ENCODE measurements around the gene PTMA. TPM values are rescaled to one million over a fixed set of nuclear protein-coding genes. Genes with fewer than 3 reads are reported as not detected.

The PTMA gene
- total RNA-seq, 1 donor from 2014 or later, result 1,228 TPM

DNA sequence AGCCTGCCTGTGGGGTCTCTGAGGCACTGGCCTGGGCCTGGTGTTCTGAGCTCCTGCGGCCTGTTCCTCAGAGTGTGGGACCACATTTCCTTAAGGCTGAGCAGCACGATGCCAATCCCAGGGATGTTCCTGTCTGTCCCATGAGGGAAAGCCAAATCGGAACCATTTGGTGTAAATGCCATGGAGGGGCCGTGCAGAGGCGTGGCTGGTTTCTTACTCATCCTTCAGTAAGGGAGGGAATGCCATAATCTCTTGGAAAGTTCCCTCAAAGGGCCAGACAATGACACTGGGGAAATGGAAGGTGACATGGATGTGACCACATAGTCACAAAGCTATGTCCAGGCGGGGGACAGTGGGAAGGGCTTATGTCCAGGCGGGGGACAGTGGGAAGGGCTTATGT, 14.4 kb upstream of the PTMA start:
- Mint-ChIP-seq H3K27ac (no peak overlapping the region), H3K4me3 (no peak overlapping the region), H3K9me3 (no peaks in the 10 kb centered on the region), H3K4me1 (ENCODE audit: unreplicated experiment) (peaks cover 17% of the 10 kb centered on the region), H3K27me3 (no peaks in the 10 kb centered on the region), H3K36me3 (no peaks in the 10 kb centered on the region)
- TF ChIP-seq CTCF (conservative IDR thresholded peaks at IDR 0.05), result no peak
- no peak for DNase-seq (ENCODE audit: extremely low spot score, unreplicated experiment)

- H3K27me3 Mint-ChIP-seq, result no peaks in the 10 kb centered on the region
- H3K4me3 Mint-ChIP-seq, result no peak overlapping the region
- no peak for TF ChIP-seq CTCF (conservative IDR thresholded peaks at IDR 0.05)
- peaks cover 10% of the 10 kb centered on the region for H3K4me1 Mint-ChIP-seq (ENCODE audit: unreplicated experiment)
- no peaks in the 10 kb centered on the region for H3K9me3 Mint-ChIP-seq
- no peak overlapping the region for H3K27ac Mint-ChIP-seq
- no peaks in the 10 kb centered on the region for H3K36me3 Mint-ChIP-seq
- DNase-seq (ENCODE audit: extremely low spot score, unreplicated experiment), result no peak
Observed at GRCh38 chr2:231696004-231696367, 12.3 kb upstream of the PTMA start.

DNA sequence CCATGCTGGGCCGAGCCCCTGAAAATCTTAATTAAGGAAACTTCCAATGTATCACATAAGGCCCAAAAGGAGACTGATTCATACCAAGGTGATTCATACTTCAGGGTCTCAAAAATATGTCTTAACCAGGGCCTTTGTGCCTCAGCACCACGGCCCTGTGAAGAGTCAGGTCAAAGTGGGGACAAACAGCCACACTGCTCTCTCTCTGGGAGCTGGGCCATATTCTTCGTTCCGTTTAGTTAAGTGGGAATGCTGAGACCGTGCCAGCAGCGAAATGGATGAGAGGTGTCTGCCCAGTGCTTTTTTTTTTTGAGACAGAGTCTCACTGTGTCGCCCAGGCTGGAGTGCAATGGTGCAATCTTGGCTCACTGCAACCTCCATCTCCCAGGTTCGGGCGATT, 9.3 kb upstream of the PTMA start:
- no peak for DNase-seq (ENCODE audit: extremely low spot score, unreplicated experiment)
- Mint-ChIP-seq H3K9me3 (no peaks in the 10 kb centered on the region), H3K36me3 (no peaks in the 10 kb centered on the region), H3K27me3 (no peaks in the 10 kb centered on the region), H3K4me3 (no peak overlapping the region), H3K4me1 (ENCODE audit: unreplicated experiment) (peaks cover 8% of the 10 kb centered on the region), H3K27ac (no peak overlapping the region)
- TF ChIP-seq CTCF (conservative IDR thresholded peaks at IDR 0.05), result no peak

- Mint-ChIP-seq H3K4me1 (ENCODE audit: unreplicated experiment) (no peaks in the 10 kb centered on the region), H3K36me3 (no peaks in the 10 kb centered on the region), H3K27ac (no peak overlapping the region), H3K9me3 (no peaks in the 10 kb centered on the region), H3K27me3 (no peaks in the 10 kb centered on the region), H3K4me3 (no peak overlapping the region)
- no peak for TF ChIP-seq CTCF (conservative IDR thresholded peaks at IDR 0.05)
- DNase-seq (ENCODE audit: extremely low spot score, unreplicated experiment), result no peak
Observed at GRCh38 chr2:231701456-231702373, 6.6 kb upstream of the PTMA start.

DNA sequence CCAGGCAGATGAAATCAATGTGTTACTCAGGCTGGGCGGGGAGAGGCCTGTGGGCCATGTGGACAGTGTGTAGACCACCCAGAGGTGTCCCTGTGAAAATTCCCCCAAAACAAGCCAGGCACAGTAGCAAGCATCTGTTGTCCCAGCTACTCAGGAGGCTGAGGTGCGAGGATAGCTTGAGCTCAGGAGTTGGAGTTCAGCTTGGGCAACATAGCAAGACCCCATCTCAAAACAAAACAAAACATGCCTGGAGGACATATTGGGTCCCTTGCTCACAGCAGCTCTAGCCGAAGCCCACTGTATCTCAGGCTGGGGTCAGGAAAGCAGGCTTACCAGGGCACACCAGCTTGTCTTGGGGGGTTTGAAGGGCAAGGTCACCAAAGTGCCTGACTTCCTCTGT, 4.3 kb upstream of the PTMA start:
- no peaks in the 10 kb centered on the region for H3K4me1 Mint-ChIP-seq (ENCODE audit: unreplicated experiment)
- H3K27ac Mint-ChIP-seq, result no peak overlapping the region
- H3K4me3 Mint-ChIP-seq, result peak overlapping the region; percentile 78
- no peaks in the 10 kb centered on the region for H3K9me3 Mint-ChIP-seq
- H3K27me3 Mint-ChIP-seq, result peaks cover 8% of the 10 kb centered on the region
- no peak for DNase-seq (ENCODE audit: extremely low spot score, unreplicated experiment)
- H3K36me3 Mint-ChIP-seq, result peaks cover 4% of the 10 kb centered on the region
- TF ChIP-seq CTCF (conservative IDR thresholded peaks at IDR 0.05), result no peak
